ENCODE results near the gene TXNDC12.
"Not testable (repeated sequence)": the region's sequence is repeated elsewhere in the genome, so short reads cannot be mapped to it uniquely, and the experiment has no call there.

The TXNDC12 gene

DNA sequence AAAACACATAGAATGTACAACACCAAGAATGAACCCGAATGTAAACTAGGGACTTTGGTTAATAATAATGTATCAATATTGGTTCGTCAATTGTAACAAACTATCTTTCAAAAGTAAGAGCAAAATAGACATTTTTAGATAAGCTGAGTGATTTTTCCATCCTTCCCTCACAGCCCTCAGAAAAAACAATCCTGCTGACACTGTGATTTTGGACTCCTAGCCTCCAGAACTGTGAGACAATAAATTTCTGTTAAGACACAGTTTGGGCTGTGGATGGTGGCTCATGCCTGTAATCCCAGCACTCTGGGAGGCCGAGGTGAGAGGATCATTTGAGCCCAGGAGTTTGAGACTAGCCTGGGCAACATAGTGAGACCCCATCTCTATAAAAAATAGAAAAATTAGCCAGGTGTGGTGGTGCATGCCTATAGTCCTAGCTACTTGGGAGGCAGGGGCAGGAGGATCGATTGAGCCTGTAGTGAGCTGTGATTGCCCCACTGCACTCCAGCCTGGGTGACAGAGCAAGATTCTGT, 9.3 kb downstream of the TXNDC12 start:
- DNase-seq (ENCODE audit: low read depth): not testable (repeated sequence)

DNA sequence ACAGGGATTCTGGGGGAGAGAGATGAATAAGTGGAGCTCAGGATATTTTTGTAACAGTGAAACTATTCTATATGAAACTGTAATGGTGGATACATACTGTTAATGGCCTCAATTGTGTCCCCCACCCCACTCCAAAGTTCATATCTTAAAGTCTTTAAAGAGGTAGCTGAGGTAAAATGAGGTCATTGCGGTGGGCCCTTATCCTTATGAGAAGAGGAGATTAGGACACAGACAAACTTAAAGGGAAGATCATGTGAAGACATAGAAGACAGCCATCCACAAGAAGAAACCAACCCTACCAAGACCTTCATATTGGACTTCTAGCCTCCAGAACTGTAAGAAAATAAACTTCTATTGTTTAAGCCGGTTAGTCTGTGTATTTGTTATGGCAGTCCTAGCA, 9.8 kb downstream of the TXNDC12 start:
- DNase-seq (ENCODE audit: low read depth): no peak

DNA sequence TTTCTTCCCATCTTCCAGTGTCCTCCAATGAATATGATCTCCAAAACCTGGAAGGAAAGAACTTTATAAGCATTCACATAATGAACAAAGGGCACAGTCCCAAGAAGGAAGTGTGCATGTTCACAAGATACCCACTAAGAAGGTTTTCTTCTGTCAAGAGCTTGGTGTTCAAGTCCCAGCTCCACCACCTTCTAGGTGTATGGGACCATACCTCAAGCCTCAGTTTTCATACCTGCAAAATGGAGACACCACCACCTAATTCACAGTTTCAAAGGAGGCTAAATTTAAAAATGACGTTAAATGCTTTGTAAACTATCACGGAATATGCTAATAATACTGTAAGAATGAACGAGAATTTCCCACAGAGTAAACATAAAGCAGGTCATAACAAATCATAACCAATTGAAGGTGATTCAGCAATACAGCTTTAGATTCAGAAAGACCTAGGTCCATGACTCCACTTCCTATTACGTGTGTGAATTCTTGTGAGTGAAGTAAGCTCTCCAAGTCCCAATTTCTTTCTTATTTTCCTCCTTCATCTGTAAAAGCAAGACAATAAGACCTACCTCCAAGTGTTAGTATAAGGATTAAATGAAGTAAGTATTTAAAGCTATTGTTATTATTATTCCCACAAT, 13.3 kb downstream of the TXNDC12 start:
- DNase-seq (ENCODE audit: low read depth): no peak

DNA sequence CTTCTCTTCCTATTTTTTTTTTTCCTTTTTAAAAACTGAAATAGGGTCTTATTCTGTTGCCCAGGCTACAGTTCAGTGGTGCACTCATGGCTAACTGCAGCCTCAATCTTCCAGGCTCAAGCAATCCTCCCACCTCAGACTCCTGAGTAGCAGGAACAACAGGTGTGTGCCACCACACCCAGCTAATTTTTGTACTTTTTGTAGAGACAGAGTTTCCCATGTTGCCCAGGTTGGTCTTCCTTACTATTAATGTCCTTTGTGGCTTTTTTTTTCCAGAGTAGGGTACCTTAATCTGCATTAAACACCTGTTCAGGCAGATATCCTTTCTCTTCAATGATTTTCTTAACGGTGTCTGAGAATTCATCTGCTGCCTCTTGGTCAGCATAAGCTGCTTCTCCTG, 17.1 kb downstream of the TXNDC12 start:
- no peak for DNase-seq (ENCODE audit: low read depth)

DNA sequence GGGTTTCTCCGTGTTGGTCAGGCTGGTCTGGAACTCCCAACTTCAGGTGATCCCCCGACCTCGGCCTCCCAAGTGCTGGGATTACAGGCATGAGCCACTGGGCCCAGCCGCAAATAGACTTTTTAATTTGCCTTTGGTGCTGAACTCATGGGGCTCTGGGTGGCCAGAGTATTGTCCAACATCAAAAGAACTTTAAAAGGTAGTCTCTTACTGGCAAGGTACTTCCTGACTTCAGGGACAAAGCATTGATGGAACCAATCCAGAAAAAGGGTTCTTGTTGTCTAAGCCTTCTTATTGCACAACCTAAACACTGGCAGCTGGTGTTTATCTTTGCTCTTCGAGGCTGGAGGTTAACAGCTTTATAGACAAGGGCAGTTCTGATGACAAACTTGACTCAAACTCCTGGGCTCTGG, 17.6 kb downstream of the TXNDC12 start:
- no peak for DNase-seq (ENCODE audit: low read depth)

- DNase-seq (ENCODE audit: low read depth): no peak
These were observed 21.0 kb downstream of the TXNDC12 start for GRCh38 chr1:52034050-52034384.

DNA sequence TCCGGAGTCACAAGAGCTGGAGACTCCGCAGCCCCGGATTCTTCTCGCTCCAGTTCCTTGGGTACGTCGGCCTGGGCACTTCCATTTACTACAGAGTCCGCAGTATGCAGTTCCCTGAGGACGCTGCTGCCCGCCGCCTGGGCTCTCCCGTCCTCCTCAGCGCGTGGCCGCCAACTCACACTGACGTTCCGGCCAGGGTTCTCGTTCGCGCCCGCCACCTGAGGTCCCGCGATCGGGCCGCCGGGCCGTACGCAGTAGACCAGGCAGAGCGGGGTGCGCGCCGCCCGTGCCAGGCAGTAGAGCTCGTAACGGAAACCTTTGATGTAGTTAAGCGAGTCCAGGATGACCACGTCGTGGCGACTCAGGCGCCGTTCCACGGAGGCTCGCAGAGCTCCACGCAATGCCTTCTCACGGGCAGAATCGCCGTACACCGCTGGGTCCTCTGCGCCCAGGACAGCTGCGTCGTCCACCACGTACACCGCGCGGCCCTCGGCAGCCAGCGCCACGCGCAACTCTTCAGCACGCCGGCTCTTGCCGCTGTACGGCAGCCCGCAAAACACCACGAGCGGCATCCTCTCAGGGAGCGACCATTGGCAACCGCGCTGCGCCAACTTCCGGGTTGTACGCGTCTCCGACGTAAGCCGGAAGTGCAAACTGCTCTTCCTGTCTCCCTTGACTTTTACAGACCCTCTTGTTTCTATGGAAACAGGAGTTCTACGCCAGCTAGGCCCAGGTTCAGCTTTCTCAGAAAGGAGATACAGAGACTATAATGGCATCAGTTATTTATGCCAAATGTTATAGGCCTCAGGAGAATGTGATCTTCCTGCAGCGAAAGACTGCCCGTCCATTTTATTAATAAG, 21.6 kb downstream of the TXNDC12 start, which contains the start of gene KTI12:
TSS of gene KTI12 (minus strand) at position 621 of the 860 bp plus-strand sequence. CDS start at position 572, 49 bp downstream.
- DNase-seq (ENCODE audit: low read depth): peak; percentile 63

DNA sequence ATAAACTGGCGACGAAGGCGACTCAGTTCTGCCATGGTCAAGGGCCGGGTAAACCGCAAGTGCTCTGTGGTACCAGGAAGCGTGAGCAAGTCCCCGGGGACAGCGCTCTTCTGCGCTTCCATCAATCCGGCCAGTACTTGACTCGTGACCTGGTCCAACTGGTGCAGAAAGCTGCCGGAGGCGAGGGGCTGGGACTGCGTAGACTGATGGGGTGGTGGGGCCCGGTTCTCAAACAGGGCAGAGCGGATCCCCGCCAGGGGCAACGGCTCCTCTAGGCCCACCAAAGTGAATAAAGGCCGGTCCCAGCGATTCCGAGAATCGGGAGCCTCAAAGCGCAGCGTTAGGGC, 22.2 kb downstream of the TXNDC12 start:
- no peak for DNase-seq (ENCODE audit: low read depth)

GRCh38 chr1:52032124-52032784, 22.7 kb downstream of the TXNDC12 start:
- no peak for DNase-seq (ENCODE audit: low read depth)

- not testable (repeated sequence) for DNase-seq (ENCODE audit: low read depth)
These were observed 26.2 kb downstream of the TXNDC12 start for GRCh38 chr1:52028839-52029238.

- no peak for DNase-seq (ENCODE audit: low read depth)
These were observed 26.7 kb downstream of the TXNDC12 start for GRCh38 chr1:52028328-52028727.

DNA sequence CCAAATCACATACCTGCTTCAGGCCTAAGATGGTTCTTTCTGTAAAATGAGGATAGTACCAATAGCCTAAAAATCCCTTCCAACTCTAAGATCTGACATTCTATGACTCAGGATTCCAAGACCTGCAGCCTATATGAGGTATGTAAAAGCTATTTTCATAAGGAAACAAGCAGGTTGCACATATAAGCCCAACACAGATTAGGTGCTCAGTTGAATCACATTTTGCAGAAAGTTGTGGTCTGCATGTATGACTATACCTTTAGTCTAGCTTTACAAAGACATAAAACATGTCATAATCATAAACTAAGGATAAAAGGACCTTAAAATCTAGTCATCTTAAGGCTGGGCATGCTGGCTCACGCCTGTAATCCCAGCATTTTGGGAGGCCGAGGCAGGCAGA, 28.7 kb downstream of the TXNDC12 start:
- DNase-seq (ENCODE audit: low read depth): no peak

GRCh38 chr1:52022133-52022532, 32.9 kb downstream of the TXNDC12 start:
- DNase-seq (ENCODE audit: low read depth): no peak

- no peak for DNase-seq (ENCODE audit: low read depth)
These were observed 46.8 kb downstream of the TXNDC12 start for GRCh38 chr1:52008071-52008809.

DNA sequence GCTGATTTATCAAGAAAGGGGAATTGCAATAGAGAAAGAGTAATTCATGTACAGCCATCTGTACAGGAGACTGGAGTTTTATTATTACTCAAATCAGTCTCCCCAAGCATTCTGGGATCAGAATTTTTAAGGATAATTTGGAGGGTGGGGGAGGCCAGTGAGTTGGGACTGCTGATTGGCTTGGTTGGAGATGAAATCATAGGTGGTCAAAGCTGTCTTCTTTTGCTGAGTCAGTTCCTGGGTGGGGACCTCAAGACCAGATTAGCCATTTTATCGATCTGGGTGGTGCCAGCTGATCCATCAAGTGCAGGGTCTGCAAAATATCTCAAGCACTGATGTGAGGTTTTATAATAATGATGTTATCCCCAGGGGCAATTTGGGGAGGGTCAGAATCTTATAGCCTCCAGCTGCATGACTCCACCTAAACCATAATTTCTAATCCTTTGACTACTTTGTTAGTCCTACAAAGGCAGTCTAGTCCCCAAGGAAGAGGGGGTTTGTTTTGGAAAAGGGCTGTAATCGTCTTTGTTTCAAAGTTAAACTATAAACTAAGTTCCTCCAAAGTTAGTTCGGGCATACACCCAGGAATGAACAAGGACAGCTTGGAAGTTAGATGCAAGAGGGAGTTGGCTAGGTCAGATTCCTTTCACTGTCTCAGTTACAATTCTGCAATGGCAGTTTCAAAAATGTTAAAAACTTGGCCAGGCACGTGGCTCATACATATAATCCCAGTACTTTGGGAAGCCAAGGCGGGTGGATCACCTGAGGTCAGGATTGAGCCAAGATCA, 47.6 kb downstream of the TXNDC12 start:
- no peak for DNase-seq (ENCODE audit: low read depth)

DNA sequence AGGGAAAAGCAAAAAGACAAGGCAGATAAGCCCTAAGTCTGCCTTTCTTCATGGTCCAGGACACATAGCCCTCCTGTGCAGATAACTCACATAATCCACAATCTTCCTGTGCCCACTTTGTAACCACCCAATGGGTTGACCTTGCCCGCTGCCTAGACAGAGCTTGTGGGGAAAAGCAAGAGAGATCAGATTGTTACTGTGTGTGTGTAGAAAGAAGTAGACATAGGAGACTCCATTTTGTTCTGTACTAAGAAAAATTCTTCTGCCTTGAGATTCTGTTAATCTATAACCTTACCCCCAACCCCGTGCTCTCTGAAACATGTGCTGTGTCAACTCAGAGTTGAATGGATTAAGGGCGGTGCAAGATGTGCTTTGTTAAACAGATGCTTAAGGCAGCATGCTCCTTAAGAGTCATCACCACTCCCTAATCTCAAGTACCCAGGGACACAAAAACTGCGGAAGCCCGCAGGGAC, 48.9 kb downstream of the TXNDC12 start:
- not testable (repeated sequence) for DNase-seq (ENCODE audit: low read depth)

DNA sequence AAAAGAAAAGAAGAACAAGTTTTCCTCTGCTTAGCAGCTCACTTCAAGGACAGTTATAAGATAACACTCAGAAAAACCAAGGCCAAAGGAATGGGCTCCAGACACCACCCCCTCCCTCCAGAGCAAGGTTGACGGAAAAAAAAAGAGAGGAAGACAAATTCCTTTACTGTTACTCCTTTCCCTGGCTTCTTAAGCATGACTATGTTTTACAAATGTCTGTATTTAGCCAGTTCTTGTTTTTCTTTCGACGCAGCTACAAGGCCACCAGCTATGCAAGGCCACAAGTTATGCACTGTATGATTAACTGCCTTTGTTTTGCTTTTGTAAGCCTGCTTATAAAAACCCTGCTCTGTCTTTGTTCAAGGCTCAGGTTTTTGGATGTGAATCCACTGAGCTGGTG, 49.4 kb downstream of the TXNDC12 start:
- peak; percentile 81 for DNase-seq (ENCODE audit: low read depth)

GRCh38 chr1:52003877-52004276, 51.1 kb downstream of the TXNDC12 start:
- no peak for DNase-seq (ENCODE audit: low read depth)

- peak; percentile 64 for DNase-seq (ENCODE audit: low read depth)
These were observed 52.7 kb downstream of the TXNDC12 start for GRCh38 chr1:52002038-52002917.

DNA sequence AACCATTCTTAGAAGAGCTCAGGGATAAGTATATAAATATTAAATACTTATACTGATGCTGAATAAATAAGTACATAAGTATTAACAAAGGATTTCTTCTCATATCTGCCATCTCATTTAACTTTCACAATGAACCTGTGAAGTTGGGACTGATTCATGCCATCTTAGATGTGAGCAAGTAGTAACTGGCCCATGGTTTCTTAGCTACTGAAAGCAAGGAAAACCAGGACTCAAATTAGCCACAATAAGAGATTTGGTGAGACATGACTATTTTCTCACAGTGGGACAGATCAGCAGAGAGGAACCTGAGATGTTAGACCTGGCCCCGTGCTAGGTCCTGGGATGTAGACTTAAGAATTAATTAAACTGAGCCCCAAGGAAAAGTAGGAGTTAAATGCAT, 56.3 kb downstream of the TXNDC12 start:
- DNase-seq (ENCODE audit: low read depth): no peak
